ENCODE data around the gene GUCD1. TPM values are rescaled to one million over a fixed set of nuclear protein-coding genes. Genes with fewer than 3 reads are reported as not detected.

The GUCD1 gene
- total and polyA plus RNA-seq, 2 of the 13 experiments (the other 11 are each of a cell fraction or from before 2014, with no cell fraction given) = 128 to 245 TPM

DNA sequence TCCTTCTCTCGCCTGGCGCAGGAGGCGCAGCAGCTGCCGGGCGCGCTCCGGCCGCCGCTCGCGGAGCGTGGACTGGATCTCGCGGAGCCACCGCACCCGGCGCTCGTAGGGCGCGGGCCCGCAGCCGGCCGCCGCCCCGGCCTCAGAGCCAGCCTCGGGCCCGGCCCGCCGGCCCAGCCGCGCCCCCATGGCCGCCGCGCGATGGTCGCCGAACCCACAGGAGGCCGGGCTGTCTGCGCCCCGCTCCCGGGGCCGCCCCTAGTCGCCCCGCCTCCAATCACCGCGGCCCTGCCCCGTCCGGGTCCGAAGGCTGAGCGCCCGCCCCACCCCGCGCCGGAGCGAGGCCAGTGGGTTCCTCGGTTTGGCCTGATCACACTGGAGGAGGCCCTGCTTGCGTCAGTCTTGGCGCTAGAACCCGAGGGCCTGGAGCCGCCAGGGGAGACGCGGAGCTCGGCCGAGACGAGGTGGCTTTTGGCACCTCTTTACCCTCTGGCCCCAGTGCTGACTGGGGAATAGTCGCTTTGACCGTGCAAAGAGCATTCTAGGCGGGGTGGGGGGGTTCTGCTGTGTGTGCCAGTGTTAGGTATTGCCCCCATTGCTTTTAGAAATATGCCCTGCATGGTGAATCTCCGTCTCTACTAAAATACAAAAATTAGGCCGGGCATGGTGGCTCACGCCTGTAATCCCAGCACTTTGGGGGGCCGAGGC lies 38.1 kb upstream of the GUCD1 start, which contains the start of gene LRRC75B (continued):
- TF ChIP-seq, protein P1, sequence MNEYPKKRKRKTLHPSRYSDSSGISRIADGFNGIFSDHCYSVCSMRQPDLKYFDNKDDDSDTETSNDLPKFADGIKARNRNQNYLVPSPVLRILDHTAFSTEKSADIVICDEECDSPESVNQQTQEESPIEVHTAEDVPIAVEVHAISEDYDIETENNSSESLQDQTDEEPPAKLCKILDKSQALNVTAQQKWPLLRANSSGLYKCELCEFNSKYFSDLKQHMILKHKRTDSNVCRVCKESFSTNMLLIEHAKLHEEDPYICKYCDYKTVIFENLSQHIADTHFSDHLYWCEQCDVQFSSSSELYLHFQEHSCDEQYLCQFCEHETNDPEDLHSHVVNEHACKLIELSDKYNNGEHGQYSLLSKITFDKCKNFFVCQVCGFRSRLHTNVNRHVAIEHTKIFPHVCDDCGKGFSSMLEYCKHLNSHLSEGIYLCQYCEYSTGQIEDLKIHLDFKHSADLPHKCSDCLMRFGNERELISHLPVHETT (CRISPR knock-in tag; conservative IDR thresholded peaks at IDR 0.05) = peak; percentile 61; the same call in 1 of the 2 replicates
- TF ChIP-seq ZNF570 (CRISPR knock-in tag; IDR thresholded peaks at IDR 0.05; ENCODE audit: borderline replicate concordance) (no peak), SMARCE1 (IDR thresholded peaks at IDR 0.05; ENCODE audit: borderline replicate concordance) (no peak), MZF1 (CRISPR knock-in tag; IDR thresholded peaks at IDR 0.05; ENCODE audit: borderline replicate concordance) (no peak), EP300 (IDR thresholded peaks at IDR 0.05; ENCODE audit: low read depth in 2 of 2, low read length in 2 of 2) (peak; percentile 19 to 31; a peak in 1 of 4 replicates), EP300 (CRISPR knock-in tag; IDR thresholded peaks at IDR 0.05; ENCODE audit: borderline replicate concordance) (peak; percentile 31; the same call in 1 of the 2 replicates), GABPB1 (CRISPR knock-in tag; IDR thresholded peaks at IDR 0.05) (peak; percentile 75), ZNF749 (CRISPR knock-in tag; IDR thresholded peaks at IDR 0.05; ENCODE audit: borderline replicate concordance) (no peak), ZNF121 (CRISPR knock-in tag; IDR thresholded peaks at IDR 0.05) (no peak; the same call in 1 of the 2 replicates), ZNF124 (CRISPR knock-in tag; IDR thresholded peaks at IDR 0.05) (0 out of 2 replicates have a peak, but pooled peaks have one; percentile 34), CENPX (CRISPR knock-in tag; IDR thresholded peaks at IDR 0.05) (no peak), ZNF235 (CRISPR knock-in tag; IDR thresholded peaks at IDR 0.05; ENCODE audit: borderline replicate concordance) (peak; percentile 60; the same call in 1 of the 2 replicates), RFX5 (IDR thresholded peaks at IDR 0.05; ENCODE audit: low read depth, low read length) (no peak), KAT8 (CRISPR knock-in tag; IDR thresholded peaks at IDR 0.05) (peak; percentile 46; the same call in 1 of the 2 replicates), REPIN1 (CRISPR knock-in tag; IDR thresholded peaks at IDR 0.05; ENCODE audit: borderline replicate concordance, low read depth) (peak; percentile 77; the same call in 1 of the 2 replicates), ONECUT2 (CRISPR knock-in tag; IDR thresholded peaks at IDR 0.05) (no peak), ZSCAN9 (CRISPR knock-in tag; IDR thresholded peaks at IDR 0.05; ENCODE audit: borderline replicate concordance) (peak; percentile 62; the same call in 1 of the 2 replicates)
- TF ChIP-seq, protein P2, sequence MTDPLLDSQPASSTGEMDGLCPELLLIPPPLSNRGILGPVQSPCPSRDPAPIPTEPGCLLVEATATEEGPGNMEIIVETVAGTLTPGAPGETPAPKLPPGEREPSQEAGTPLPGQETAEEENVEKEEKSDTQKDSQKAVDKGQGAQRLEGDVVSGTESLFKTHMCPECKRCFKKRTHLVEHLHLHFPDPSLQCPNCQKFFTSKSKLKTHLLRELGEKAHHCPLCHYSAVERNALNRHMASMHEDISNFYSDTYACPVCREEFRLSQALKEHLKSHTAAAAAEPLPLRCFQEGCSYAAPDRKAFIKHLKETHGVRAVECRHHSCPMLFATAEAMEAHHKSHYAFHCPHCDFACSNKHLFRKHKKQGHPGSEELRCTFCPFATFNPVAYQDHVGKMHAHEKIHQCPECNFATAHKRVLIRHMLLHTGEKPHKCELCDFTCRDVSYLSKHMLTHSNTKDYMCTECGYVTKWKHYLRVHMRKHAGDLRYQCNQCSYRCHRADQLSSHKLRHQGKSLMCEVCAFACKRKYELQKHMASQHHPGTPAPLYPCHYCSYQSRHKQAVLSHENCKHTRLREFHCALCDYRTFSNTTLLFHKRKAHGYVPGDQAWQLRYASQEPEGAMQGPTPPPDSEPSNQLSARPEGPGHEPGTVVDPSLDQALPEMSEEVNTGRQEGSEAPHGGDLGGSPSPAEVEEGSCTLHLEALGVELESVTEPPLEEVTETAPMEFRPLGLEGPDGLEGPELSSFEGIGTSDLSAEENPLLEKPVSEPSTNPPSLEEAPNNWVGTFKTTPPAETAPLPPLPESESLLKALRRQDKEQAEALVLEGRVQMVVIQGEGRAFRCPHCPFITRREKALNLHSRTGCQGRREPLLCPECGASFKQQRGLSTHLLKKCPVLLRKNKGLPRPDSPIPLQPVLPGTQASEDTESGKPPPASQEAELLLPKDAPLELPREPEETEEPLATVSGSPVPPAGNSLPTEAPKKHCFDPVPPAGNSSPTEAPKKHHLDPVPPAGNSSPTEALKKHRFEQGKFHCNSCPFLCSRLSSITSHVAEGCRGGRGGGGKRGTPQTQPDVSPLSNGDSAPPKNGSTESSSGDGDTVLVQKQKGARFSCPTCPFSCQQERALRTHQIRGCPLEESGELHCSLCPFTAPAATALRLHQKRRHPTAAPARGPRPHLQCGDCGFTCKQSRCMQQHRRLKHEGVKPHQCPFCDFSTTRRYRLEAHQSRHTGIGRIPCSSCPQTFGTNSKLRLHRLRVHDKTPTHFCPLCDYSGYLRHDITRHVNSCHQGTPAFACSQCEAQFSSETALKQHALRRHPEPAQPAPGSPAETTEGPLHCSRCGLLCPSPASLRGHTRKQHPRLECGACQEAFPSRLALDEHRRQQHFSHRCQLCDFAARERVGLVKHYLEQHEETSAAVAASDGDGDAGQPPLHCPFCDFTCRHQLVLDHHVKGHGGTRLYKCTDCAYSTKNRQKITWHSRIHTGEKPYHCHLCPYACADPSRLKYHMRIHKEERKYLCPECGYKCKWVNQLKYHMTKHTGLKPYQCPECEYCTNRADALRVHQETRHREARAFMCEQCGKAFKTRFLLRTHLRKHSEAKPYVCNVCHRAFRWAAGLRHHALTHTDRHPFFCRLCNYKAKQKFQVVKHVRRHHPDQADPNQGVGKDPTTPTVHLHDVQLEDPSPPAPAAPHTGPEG (CRISPR knock-in tag; IDR thresholded peaks at IDR 0.05) = no peak
- TF ChIP-seq, protein P3, sequence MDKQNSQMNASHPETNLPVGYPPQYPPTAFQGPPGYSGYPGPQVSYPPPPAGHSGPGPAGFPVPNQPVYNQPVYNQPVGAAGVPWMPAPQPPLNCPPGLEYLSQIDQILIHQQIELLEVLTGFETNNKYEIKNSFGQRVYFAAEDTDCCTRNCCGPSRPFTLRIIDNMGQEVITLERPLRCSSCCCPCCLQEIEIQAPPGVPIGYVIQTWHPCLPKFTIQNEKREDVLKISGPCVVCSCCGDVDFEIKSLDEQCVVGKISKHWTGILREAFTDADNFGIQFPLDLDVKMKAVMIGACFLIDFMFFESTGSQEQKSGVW (CRISPR knock-in tag; IDR thresholded peaks at IDR 0.05; ENCODE audit: borderline replicate concordance) = no peak
- TF ChIP-seq, protein P4, sequence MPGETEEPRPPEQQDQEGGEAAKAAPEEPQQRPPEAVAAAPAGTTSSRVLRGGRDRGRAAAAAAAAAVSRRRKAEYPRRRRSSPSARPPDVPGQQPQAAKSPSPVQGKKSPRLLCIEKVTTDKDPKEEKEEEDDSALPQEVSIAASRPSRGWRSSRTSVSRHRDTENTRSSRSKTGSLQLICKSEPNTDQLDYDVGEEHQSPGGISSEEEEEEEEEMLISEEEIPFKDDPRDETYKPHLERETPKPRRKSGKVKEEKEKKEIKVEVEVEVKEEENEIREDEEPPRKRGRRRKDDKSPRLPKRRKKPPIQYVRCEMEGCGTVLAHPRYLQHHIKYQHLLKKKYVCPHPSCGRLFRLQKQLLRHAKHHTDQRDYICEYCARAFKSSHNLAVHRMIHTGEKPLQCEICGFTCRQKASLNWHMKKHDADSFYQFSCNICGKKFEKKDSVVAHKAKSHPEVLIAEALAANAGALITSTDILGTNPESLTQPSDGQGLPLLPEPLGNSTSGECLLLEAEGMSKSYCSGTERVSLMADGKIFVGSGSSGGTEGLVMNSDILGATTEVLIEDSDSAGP (CRISPR knock-in tag; IDR thresholded peaks at IDR 0.05; ENCODE audit: borderline replicate concordance) = peak; percentile 67
